Measurements from ENCODE around the gene NRK. TPM values are rescaled to one million over a fixed set of nuclear protein-coding genes. Genes with fewer than 3 reads are reported as not detected.
"Not testable (repeated sequence)": the region's sequence is repeated elsewhere in the genome, so short reads cannot be mapped to it uniquely, and the experiment has no call there.

Gene NRK, protein sequence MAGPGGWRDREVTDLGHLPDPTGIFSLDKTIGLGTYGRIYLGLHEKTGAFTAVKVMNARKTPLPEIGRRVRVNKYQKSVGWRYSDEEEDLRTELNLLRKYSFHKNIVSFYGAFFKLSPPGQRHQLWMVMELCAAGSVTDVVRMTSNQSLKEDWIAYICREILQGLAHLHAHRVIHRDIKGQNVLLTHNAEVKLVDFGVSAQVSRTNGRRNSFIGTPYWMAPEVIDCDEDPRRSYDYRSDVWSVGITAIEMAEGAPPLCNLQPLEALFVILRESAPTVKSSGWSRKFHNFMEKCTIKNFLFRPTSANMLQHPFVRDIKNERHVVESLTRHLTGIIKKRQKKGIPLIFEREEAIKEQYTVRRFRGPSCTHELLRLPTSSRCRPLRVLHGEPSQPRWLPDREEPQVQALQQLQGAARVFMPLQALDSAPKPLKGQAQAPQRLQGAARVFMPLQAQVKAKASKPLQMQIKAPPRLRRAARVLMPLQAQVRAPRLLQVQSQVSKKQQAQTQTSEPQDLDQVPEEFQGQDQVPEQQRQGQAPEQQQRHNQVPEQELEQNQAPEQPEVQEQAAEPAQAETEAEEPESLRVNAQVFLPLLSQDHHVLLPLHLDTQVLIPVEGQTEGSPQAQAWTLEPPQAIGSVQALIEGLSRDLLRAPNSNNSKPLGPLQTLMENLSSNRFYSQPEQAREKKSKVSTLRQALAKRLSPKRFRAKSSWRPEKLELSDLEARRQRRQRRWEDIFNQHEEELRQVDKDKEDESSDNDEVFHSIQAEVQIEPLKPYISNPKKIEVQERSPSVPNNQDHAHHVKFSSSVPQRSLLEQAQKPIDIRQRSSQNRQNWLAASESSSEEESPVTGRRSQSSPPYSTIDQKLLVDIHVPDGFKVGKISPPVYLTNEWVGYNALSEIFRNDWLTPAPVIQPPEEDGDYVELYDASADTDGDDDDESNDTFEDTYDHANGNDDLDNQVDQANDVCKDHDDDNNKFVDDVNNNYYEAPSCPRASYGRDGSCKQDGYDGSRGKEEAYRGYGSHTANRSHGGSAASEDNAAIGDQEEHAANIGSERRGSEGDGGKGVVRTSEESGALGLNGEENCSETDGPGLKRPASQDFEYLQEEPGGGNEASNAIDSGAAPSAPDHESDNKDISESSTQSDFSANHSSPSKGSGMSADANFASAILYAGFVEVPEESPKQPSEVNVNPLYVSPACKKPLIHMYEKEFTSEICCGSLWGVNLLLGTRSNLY (N-terminal part only)
- total RNA-seq, result 0.31 TPM

DNA sequence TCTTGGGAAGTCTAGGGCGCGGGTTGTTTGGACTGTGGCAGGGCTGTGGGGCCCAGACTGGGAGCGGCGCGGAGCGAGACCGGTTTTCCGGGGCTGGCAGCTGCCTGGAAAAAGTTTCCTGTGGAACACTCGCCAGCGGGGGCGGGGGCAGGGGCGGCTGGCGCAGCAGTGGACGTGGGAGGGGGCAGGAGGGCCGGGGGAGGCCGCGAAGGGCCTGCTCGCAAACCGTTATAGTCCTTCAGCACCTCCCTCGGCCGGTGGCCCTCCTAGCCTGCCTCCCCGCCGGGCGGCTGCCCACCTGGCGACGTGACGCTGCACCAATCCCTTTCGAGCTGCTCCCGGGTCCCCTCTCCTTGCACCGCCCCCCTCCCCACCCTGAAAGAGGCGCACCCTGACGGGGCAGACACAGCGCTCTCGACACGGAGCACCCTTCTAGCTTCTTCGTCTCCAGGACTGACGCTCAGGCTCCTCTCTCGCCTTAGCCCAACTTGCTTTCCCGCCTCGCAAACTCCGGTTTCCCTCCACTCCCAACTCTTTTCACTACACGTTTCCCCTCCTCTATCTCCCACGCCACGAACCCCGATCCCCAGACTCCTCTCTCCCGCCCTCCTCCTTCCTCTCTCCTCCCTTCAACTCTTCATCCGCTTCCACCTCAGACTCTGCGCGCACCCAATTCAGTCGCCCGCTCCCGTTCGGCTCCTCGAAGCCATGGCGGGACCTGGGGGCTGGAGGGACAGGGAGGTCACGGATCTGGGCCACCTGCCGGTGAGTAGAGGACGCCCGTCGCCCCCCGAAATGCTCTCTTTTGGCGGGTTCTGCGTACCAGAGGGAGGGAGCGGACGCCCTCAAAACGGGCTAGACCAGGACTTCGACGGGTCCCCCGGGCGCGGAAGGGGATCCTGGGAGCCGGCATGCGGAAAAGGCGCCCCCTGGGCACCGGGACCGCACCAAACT, at the start of gene NRK:
NRK (plus strand) TSS at position 402 of the 954 bp plus-strand sequence; CDS start at position 709, 307 bp downstream.
- no peak for DNase-seq

DNA sequence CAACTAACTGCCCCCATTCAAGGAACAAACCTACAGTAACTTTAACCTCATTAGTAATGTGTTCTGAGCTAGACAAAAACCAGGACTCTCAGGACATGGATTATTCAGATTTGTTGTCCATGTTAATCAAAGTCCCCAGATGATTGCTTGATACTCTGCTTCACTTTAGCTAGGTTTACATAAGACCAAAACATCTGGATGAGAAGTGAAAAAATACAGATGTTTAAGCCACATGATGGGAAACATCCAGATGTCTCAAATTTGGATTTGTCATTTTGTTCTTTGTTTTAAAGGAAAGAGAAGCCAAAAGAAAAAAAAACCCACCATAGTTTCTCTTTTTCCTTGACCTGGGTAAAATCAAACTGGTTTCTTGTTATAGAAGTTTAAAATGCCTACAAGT, 48.5 kb upstream of the NRK start:
- DNase-seq, result no peak

DNA sequence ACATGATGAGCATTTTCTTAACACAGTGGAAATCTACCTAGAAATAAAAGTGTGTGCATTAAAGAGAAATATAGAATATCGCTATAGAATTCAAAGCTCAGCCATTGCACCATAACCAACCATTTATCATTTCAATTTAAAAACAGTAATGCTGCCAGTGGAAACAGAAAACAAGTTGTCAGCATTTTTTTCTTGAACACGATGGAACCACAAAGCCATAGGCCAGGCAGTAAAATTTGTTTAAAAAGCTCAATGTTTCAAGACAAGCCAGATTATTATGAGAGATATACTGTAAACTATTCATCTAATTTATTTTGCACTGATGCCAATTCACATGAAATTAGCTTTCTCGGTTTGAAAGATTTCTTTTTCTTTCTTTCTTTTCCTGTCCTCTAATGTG, 46.7 kb upstream of the NRK start:
- DNase-seq, result no peak

DNA sequence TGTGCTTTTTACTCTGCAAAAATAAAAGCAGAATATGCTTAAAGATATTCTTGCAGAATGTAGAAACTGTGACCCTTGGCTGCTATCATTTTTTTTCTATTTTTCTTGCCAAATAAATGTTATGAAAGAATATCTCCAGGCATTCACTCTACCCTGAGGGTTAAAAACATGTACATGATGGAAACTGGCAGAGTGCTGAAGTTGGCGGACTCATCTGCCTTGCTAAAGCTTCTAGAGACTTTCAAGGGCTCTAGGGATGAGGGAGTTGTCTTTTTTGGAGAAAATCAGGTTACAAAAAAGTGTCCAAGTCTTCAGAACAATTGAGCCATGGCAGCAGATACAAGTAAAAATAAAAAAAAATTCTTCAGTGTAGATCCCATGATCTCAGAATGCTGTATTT, 40.5 kb upstream of the NRK start:
- DNase-seq, result no peak

DNA sequence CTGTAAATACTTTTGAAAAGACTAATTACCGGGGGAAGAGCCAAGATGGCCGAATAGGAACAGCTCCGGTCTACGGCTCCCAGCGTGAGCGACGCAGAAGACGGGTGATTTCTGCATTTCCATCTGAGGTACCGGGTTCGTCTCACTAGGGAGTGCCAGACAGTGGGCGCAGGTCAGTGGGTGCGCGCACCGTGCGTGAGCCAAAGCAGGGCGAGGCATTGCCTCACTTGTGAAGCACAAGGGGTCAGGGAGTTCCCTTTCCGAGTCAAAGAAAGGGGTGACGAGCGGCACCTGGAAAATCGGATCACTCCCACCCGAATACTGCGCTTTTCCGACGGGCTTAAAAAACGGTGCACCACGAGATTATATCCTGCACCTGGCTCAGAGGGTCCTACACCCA, 25.5 kb upstream of the NRK start:
- not testable (repeated sequence) for DNase-seq

DNA sequence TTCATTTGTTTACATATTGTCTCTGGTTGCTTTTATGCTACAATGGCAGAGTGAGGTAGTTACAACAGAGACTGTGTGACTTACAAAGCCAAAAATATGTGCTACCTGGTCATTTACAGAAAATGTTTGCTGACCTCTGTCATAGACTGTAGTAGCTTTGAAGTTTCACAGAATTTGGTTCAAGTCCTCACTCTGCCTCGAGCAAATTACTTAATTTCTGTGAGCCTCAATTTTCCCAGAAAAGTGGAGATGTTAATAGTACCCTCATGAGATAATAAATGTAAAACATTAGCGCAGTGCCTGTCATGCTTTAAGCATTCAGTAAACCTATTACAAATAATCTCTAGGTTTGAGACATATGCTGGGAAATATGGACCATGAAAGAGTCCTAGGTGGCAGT, 18.4 kb upstream of the NRK start:
- DNase-seq, result no peak

DNA sequence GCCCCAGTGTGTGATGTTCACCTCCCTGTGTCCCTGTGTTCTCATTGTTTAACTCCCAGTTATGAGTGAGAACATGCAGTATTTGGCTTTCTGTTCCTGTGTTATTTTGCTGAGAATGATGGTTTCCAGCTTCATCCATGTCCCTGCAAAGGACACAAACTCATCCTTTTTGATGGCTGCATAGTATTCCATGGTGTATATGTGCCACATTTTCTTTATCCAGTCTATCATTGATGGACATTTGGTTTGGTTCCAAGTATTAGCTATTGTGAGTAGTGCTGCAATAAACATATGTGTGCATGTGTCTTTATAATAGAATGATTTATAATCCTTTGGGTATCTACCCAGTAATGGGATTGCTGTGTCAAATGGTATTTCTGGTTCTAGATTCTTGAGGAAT, 16.7 kb upstream of the NRK start:
- DNase-seq, result not testable (repeated sequence)

DNA sequence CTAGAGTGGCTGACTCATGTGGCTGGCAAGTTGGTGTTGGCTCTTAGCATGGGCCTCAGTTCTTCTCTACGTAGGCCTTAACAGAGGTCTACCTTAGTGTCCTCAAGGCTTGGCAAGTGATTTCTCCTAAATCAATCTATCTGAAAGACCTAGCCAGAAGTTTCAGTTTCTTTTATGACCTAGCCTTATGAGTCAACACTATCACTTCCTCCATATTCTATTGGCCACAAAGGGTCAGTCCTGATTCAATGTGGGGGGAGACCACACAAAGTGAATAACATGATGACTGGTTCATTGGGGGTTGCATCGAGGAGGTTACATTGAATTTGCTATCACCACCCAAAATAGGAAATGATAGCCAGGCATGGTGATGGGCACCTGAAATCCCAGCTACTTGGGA, 5.8 kb upstream of the NRK start:
- DNase-seq, result no peak

DNA sequence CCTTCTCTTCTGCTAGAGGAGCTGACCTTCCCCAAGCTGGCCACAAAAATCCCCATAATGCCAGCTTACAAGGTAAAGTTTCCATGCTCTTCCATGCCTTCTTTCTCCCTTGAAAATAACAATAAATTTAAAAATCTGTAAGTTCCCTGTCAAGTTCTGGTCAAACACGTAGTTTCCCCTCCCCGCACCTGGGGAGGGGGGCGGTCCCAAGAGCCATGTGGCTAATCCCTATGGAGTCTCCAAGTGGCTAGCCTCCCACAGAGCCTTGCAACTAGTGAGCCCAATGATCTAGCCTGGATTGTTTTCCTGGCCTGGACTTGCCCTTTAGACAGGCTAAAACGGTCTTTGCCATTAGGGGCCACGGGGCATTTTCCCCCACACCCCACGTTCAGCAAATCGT, 2.1 kb upstream of the NRK start:
- DNase-seq, result no peak

DNA sequence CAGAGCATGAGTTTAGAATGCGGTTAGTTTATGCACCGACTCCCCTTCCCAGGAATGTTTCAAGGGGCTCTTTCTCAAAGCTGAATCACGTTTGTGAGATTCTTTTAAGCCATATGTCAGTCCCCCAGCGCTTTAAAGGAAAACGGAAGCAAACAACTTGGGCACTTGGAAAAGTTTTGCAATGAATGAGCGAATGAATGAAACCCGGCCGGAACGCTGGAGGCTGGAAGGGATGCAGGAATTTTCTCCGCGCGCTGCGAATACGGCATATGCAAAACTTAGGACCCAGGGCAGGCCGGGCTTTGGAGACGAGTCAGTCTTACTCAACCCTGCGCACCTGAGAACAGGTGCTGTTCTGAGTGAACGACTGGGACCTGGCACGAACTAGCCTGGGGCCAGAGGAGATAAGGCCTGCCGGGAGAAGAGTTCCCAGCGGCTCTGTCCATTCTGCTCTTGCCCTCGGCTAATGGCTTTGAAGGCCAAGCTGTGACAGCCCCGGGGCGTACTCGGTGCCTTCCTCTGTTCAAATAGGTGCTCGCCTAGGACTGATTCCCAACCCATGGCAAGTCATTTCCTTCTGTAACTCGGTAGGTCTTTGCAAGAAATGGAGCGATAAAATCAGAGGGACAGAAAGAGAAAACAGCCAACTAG, 743 bp upstream of the NRK start:
- no peak for DNase-seq

DNA sequence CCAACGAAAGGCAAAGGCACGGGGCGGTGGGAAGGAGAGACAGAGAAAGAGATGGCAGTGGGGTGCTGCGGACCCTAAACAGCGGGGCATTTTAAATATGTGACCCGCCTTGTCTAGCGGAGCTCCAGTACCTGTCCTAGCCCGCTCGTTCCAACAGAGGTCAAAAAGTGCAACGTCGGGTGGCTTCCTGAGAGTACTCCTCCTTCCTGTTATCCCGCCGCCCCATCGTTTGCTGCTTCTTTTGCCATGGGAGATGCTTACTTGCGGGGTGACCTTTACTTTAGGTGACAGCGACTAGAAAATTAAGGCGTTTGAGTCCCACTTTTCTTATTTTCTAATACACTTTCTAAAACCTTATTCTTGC, 735 bp downstream of the NRK start:
- no peak for DNase-seq

DNA sequence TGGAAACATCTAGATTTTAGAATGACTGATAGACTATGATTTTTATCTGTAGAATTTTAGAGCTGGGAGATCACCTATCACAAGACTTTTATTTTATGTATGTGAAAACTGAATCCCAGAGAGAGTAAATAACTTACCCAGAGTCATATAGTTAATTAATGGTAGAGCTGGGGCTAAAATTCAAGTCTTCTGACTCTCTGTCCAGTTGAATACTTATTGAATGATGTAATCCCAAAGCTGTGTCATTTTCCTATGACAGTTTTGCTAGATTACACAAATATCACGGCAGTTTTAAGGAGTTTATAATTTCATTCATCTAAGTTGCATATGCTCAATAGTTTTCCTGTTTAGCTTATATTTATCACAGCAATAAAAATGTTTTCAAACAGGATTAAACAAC, 6.7 kb downstream of the NRK start:
- DNase-seq, result no peak

DNA sequence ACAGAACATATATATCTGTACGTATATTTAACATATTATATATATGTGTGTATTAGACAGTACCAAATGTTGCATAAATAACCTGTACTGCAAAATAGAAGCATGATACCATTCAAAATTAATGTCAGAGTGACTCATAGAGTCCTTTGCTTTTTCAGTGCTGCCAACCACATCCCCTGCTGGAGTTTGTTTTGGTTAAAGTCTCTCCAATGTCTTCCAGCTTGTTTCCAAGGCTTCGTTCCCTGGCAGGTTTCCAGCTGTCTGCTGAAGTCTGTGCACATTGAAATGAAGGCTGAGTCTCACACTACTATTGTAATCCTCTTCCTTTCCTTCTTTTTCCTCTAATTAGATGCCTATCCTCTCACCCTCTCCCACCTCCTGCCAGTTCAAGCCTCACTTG, 14.9 kb downstream of the NRK start:
- DNase-seq, result no peak

DNA sequence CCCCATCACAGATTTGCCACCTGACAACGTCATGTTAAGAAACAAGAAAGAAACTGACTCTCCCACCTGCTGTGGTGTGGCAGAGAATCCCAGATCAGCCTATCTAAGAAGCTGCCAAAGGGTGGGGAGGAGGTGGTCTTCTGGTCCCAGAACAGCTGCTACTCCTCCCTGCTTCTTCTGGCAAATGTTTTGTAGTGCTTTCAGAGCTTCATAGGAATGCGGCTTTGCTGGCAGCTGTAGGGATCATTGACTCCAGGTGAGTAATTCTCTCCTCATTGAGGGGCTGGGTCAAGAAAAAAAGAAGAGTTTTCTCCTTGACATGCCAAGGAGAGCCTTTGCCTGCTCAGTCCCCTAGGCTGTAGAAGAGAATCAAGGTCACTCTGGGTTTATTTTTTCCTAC, 23.3 kb downstream of the NRK start:
- DNase-seq, result no peak

DNA sequence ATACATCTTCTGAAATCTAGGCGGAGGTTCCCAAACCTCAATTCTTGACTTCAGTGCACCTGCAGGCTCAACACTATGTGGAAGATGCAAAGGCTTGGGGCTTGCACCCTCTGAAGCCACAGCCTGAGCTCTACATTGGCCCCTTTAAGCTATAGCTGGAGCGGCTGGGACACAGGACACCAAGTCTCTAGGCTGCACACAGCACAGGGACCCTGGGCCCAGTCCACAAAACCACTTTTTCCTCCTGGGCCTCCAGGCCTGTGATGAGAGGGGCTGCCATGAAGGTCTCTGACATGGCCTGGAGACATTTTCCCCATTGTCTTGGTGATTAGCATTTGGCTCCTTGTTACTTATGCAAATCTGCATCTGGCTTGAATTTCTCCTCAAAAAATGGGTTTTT, 27.8 kb downstream of the NRK start:
- DNase-seq, result not testable (repeated sequence)

DNA sequence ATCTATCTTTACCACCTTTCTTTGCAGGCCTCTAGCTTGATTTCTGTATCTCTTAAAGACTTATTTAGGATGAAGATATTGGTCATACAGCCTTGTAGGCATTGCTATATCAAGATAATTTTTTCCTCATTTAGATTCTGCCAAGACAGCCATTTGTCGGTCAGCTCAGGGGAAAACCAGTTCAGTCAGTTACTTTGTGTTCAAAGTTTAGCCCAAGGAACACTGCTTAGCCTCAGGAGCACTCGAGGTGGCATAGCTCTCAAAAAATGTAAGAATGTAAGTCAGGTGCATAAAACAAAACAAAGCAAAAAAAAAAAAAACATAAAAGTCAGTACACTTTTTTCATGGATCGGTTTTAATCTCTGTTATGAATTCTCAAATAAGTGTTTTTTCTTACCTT, 43.4 kb downstream of the NRK start:
- no peak for DNase-seq

DNA sequence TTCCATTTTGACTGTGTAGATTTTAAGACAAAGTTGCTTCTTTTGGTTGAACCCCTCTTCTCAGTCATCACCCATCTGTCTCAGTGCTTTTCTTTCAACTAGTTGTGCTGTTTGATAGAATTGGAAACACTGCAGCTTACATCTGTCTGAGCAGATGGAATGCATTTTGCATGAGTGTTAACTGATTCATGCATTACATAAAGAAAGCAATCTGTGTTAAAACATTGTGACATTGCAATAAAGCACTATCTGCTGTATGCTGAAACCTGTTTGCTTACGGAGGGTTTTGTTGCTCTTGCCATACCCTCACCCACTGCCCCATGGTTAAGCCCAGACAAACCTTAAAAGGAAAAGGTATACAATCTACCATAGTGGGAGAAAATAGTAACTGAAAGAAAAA, 47.4 kb downstream of the NRK start:
- DNase-seq, result no peak

DNA sequence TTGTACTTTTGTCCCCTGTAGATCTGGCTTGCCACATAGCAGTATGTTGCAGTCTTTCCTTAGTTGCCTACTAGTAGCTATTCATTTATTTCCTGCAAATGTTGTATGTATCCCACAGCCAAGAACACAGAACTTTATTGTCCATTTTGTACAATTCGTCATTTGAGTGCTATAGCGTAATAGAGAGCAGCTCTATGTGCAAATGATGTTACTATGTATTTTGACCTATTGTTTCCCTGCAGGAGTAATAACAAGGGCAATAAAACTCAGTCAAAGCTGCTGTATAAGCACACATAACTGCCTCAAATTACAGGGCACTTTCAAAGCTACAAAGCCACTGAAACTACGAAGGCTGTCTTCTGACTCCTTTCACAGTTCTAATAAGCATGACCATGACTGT, 48.1 kb downstream of the NRK start:
- DNase-seq, result no peak

DNA sequence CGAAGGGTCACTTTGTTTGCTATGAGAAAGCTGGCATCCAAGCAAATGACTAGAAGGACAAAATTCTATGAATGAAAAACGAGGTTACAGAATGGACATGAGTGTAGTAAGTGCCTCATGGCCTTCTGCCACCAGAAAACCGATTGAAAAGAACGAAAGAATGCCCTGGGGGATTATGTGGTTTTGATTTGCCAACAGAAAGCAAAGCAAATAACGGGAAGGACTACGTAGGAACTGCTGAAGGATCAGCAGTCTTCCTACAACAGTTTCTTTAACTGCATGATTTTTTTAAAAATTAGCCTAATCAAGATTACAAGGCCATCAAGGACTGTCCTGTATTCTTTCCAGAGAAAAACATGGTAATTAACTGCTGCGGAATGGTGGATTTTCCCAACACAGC, 50.6 kb downstream of the NRK start:
- DNase-seq, result no peak

DNA sequence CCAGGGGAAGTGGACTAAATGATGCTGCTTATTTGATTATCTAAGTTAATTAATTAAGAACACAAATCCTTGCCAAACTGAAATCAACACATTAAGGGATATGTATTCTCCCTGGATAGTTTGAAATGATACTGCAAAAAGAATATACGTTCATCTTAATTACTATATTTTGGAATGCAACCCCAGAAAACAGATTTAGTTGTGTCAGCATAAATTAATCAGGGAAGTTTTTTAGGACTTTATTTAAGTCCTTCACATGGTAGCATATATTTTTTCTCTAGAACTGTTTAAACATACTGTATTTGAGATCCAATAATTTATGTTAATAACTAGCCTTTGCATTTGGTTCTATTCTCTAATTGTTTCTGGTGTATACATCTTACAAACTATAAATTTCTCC, 52.5 kb downstream of the NRK start:
- DNase-seq, result no peak

DNA sequence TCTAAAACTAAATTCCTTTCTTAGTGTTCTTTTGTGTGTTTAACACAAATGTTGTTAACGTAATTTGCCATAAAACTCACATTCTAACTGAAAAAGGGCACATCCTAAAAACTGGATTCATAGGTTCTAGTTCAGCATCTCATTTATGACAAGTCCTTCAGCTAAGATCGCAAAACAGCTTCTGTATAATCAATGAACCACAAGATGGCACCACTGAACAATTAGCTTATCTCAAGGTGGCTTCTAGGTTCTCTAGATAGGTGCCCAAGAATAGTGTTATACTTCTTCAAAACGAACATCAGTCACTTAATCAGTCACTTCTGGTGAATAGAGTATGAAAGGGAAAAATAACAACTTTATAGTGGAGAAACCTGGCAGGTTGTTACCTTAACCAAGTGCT, 54.3 kb downstream of the NRK start:
- DNase-seq, result no peak
